Pancreas (tissue), 10 donors: ENCODE results near the gene PDLIM5. TPM values are rescaled to one million over a fixed set of nuclear protein-coding genes. Genes with fewer than 3 reads are reported as not detected.

ENCODE experiments used
- ATAC-seq, 4 donors: fragments of 200-7000 bp; cut with Tn5 transposase; one replicate each; pipeline versions ENCODE4 v1.8.0 to v1.9.1; 2020; ENCODE audit warnings: mild to moderate bottlenecking in 4 of 4, moderate library complexity in 4 of 4
- DNase-seq, 6 donors: peaks; one replicate each; pipeline ENCODE4 v3.0.0-alpha.2; 2020
- FAIRE-seq: peaks from 2 replicates; lab custom pipeline; 2012; peaks lifted over from hg19 to GRCh38; lab: Jason Lieb, UNC
- H3K27ac ChIP-seq, 4 donors: fragments of 200-600 bp; sonication (generic); 1 replicate in 3 of 4; 2 replicates in 1 of 4; pipeline versions ENCODE4 v1.5.0 to v1.8.0; 2020
- H3K27me3 ChIP-seq, 4 donors: fragments of 200-600 bp; one replicate each; pipeline ENCODE4 v1.8.0; 2021
- H3K36me3 ChIP-seq, 3 donors: fragments of 200-600 bp; sonication (generic) in 1 of 3; one replicate each; pipeline versions ENCODE4 v1.5.0 to v1.8.0; 2020 to 2021
- H3K4me1 ChIP-seq, 3 donors: fragments of 200-600 bp; one replicate each; pipeline ENCODE4 v1.8.0; 2021
- H3K4me3 ChIP-seq, 4 donors: fragments of 200-600 bp; sonication (generic) in 2 of 4; one replicate each; pipeline versions ENCODE4 v1.5.0 to v1.8.0; 2020 to 2021
- H3K9me3 ChIP-seq, 4 donors: fragments of 200-600 bp; one replicate each; pipeline ENCODE4 v1.8.0; 2021
- WGBS, 2 donors: extraction: QIAGEN DNeasy Blood & Tissue Kit; methylation state at CpG; one replicate each; pipeline ENCODE4 v1.1.7; 2013; 5-methylcytosine and 5-hydroxymethylcytosine counted together
- intact Hi-C, 3 donors: fragments of 100-400 bp; cut with DNase I; formaldehyde crosslinking; loops; one replicate each; pipeline versions ENCODE4 v1.11.1 to v1.14.2; 2022
- polyA plus RNA-seq, 2 donors: library from polyadenylated mRNA; stranded (reverse); fragments of 200-250 nt; gene quantifications; one replicate each; pipeline ENCODE4 v1.2.3, GENCODE V29; 2013
- total RNA-seq, 6 donors: library from RNA; stranded (reverse); fragmentation: NEBNext Ultra II Directional in 4 of 6; extraction: Animal tissue kit (Norgen Biotek cat#: 25700) in 4 of 6; gene quantifications; one replicate each; pipeline versions ENCODE4 v1.2.1 to v1.2.4, GENCODE V29; 2021 to 2023
- TF ChIP-seq, protein P1 (sequence below), 4 donors: fragments of 200-600 bp; sonication (generic) in 3 of 4; IDR thresholded peaks; one replicate each; pipeline versions ENCODE4 v1.5.0 to v1.8.0; 2021; ENCODE audit warnings: antibody characterized with exemption in 4 of 4
- donor health status: healthy with polysubstance abuse.
- donor health status: DM: no; HTN: no; CAD: no; lungs with moderate emphysema.
- donor health status: DM: no; HTN: no; CAD: no.
- donor health status: control.
- donor health status: control.
- donor health status: Bipolar disorder and iron deficiency.
- donor health status: DM: yes; HTN: yes; CAD: no.
- donor health status: DM: no; HTN: no; CAD: no.
- donor health status: DM: no; HTN: no; CAD: no.
- donor health status: DM: yes; HTN: yes; CAD: no.

The PDLIM5 gene
- total and polyA plus RNA-seq, 8 donors: 13.2 to 99.0 (median 49.8) TPM

DNA sequence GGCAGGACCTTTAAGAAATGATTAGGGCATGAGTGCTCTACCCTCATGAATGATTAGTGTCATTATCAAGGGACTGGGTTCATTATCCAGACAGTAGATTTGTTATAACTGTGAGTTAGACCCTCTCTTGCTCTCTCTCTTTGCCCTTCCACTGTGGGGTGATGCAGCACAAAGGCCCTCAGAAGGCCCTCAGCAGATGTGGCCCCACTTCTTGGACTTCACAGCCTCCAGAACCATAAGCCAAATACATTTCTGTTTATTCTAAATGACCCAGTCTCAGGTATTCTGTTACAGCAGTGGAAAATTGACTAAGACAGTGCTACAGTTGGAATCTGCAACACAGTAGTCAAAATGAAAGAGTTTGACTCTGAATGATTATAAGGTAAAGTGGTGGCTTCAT, 17.2 kb upstream of the PDLIM5 start:
- intact Hi-C loops: no loop called here
- H3K4me1 ChIP-seq: no peaks in the 10 kb centered on the region
- no peaks in the 10 kb centered on the region for H3K27me3 ChIP-seq
- ATAC-seq (no peak), DNase-seq (no peak), FAIRE-seq (no peak)
- no peaks in the 10 kb centered on the region for H3K9me3 ChIP-seq
- H3K36me3 ChIP-seq: no peaks in the 10 kb centered on the region
- no peak overlapping the region for H3K4me3 ChIP-seq
- H3K27ac ChIP-seq: no peak overlapping the region
- TF ChIP-seq, protein P1, sequence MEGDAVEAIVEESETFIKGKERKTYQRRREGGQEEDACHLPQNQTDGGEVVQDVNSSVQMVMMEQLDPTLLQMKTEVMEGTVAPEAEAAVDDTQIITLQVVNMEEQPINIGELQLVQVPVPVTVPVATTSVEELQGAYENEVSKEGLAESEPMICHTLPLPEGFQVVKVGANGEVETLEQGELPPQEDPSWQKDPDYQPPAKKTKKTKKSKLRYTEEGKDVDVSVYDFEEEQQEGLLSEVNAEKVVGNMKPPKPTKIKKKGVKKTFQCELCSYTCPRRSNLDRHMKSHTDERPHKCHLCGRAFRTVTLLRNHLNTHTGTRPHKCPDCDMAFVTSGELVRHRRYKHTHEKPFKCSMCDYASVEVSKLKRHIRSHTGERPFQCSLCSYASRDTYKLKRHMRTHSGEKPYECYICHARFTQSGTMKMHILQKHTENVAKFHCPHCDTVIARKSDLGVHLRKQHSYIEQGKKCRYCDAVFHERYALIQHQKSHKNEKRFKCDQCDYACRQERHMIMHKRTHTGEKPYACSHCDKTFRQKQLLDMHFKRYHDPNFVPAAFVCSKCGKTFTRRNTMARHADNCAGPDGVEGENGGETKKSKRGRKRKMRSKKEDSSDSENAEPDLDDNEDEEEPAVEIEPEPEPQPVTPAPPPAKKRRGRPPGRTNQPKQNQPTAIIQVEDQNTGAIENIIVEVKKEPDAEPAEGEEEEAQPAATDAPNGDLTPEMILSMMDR (IDR thresholded peaks at IDR 0.05): no peak

DNA sequence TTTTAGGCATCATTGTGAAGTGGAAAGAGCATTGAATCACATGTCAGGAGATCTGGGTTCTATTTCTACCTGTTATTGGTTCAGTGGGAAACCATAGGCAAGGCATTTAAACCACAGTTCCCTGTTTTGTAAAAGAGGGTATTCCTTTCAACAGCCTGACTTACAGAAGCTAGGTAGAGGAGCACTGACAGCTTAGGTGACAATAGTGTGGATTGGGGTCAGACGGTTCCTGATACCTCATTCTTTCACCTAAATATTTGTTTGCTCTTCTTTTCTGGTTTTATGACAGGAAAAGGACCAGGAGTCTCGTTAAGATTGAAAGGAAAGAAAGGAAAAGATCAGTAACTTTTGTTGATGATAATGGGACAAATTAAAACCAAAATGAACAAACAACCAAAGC, 15.9 kb upstream of the PDLIM5 start:
- Histone ChIP-seq H3K4me3 (no peak overlapping the region), H3K27me3 (no peaks in the 10 kb centered on the region), H3K27ac (no peak overlapping the region), H3K4me1 (no peaks in the 10 kb centered on the region), H3K36me3 (no peaks in the 10 kb centered on the region), H3K9me3 (no peaks in the 10 kb centered on the region)
- TF ChIP-seq, protein P1 (IDR thresholded peaks at IDR 0.05): no peak
- DNase-seq (no peak), ATAC-seq (no peak), FAIRE-seq (no peak)
- intact Hi-C loops: no loop called here
- 70 to 87% methylated on average over 2 of the region's 2 CpGs for WGBS, 2 donors

DNA sequence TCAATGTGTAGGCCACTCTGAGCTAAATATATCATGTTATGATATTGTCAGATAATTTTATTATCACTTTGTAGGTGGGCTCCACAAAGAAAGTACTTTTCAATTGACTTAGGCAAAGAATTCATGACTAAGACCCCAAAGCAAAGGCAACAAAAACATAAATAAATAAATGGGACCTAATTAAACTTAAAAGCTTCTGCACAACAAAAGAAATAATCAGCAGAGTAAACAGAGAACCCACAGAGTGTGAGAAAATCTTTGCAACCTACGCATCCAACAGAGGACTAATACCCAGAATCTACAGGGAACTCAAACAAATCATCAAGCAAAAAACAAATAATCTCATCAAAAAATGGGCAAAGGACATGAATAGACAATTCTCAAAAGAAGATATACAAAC, 15.2 kb upstream of the PDLIM5 start:
- H3K4me3 ChIP-seq: no peak overlapping the region
- intact Hi-C loops: no loop called here
- TF ChIP-seq, protein P1 (IDR thresholded peaks at IDR 0.05): no peak
- H3K9me3 ChIP-seq: no peaks in the 10 kb centered on the region
- DNase-seq (no peak), FAIRE-seq (peak; percentile 59), ATAC-seq (no peak)
- H3K27ac ChIP-seq: no peak overlapping the region
- WGBS, 2 donors: 94 to 99% methylated on average over 1 of the region's 1 CpG
- H3K27me3 ChIP-seq: no peaks in the 10 kb centered on the region
- H3K36me3 ChIP-seq: no peaks in the 10 kb centered on the region
- no peaks in the 10 kb centered on the region for H3K4me1 ChIP-seq

DNA sequence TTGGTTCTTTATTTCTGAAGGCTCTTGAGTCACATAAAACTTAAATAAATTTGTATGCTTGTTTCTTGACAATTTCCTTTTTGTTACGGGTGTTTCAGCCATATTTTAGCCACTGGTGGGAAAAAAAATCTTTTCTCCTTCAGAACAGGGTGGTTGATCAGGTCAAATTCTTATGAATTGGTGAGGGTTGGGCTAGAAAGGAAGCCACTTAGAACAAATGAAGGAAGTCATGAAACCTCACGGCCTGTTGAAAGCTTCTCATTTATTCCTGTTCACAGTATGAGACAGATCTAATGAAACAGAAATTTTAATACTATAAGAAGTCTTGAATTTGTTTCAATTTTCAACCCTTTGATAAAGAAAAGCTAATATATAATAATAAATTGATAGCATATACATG, 12.1 kb upstream of the PDLIM5 start:
- Histone ChIP-seq H3K9me3 (no peaks in the 10 kb centered on the region), H3K4me1 (no peaks in the 10 kb centered on the region), H3K27ac (no peak overlapping the region), H3K4me3 (no peak overlapping the region), H3K36me3 (no peaks in the 10 kb centered on the region), H3K27me3 (no peaks in the 10 kb centered on the region)
- DNase-seq (no peak), FAIRE-seq (no peak), ATAC-seq (no peak)
- TF ChIP-seq, protein P1 (IDR thresholded peaks at IDR 0.05): no peak
- WGBS, 2 donors: 75 to 88% methylated on average over 2 of the region's 2 CpGs
- intact Hi-C loops: no loop called here

DNA sequence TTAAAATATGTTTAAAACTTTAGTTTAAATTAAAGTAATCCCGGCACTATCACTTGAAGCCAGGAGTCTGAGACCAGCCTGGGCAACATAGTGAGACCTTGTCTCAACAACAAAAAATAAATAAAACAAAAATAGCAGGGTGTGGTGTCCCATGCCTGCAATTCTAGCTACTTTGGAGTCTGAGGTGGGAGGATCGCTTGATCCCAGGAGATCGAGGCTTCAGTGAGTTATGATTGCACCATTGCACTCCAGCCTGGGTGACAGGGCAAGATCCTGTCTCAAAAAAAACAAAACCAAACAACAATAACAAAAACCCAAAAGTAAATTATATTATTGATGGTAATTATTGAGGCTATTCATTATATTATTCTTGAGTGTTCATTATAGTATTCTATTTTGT, 9.9 kb upstream of the PDLIM5 start:
- Histone ChIP-seq H3K27me3 (no peaks in the 10 kb centered on the region), H3K9me3 (no peaks in the 10 kb centered on the region), H3K4me3 (no peak overlapping the region), H3K36me3 (no peaks in the 10 kb centered on the region), H3K27ac (no peak overlapping the region), H3K4me1 (no peaks in the 10 kb centered on the region)
- FAIRE-seq: no peak
- ATAC-seq: no peak
- TF ChIP-seq, protein P1 (IDR thresholded peaks at IDR 0.05): no peak
- 92 to 96% methylated on average over 3 of the region's 3 CpGs for WGBS, 2 donors
- intact Hi-C loops: no loop called here
- DNase-seq: no peak
